Measurements from ENCODE around the gene GPC6. TPM values are rescaled to one million over a fixed set of nuclear protein-coding genes. Genes with fewer than 3 reads are reported as not detected.

The GPC6 gene
- total and polyA plus RNA-seq, 10 donors = 0.22 to 9.3 (median 4.5) TPM

GRCh38 chr13:93721483-93721882 lies 494.9 kb downstream of the GPC6 start:
- Histone ChIP-seq H3K9me3 (peaks cover 0 to 19% (median 7%) of the 10 kb centered on the region in 8 donors), H3K36me3 (no peaks in the 10 kb centered on the region), H3K27ac (no peak overlapping the region), H3K4me1 (no peaks in the 10 kb centered on the region), H3K4me3 (no peak overlapping the region), H3K27me3 (replicated peaks in 1 of 7) (no peaks in the 10 kb centered on the region)
- WGBS, 5 donors = 45 to 77% (median 52%) methylated on average over 3 of the region's 3 CpGs
- intact Hi-C loops (cut with DNase I; ENCODE audit: low total_unique reads) = no loop called here
- no peak for DNase-seq
- TF ChIP-seq POLR2A (IDR thresholded peaks at IDR 0.05) (no peak), POLR2AphosphoS5 (IDR thresholded peaks at IDR 0.05) (no peak), CTCF (IDR thresholded peaks at IDR 0.05 in 8 of 11, conservative IDR thresholded peaks at IDR 0.05 in 3 of 11) (no peak)

GRCh38 chr13:93723316-93723715 lies 496.7 kb downstream of the GPC6 start:
- no peak for DNase-seq
- Histone ChIP-seq H3K4me3 (no peak overlapping the region), H3K27ac (no peak overlapping the region), H3K27me3 (replicated peaks in 1 of 7) (no peaks in the 10 kb centered on the region), H3K4me1 (no peaks in the 10 kb centered on the region), H3K9me3 (peaks cover 0 to 13% (median 0%) of the 10 kb centered on the region in 8 donors), H3K36me3 (no peaks in the 10 kb centered on the region)
- 73 to 85% (median 78%) methylated on average over 3 of the region's 3 CpGs for WGBS, 5 donors
- no peak for TF ChIP-seq CTCF (IDR thresholded peaks at IDR 0.05 in 8 of 11, conservative IDR thresholded peaks at IDR 0.05 in 3 of 11)
- no peak for TF ChIP-seq POLR2A (IDR thresholded peaks at IDR 0.05)
- TF ChIP-seq POLR2AphosphoS5 (IDR thresholded peaks at IDR 0.05) = no peak
- intact Hi-C loops (cut with DNase I; ENCODE audit: low total_unique reads) = no loop called here

GRCh38 chr13:93724187-93724586 lies 497.6 kb downstream of the GPC6 start:
- 76 to 91% (median 84%) methylated on average over 1 of the region's 1 CpG for WGBS, 5 donors
- H3K4me3 ChIP-seq = no peak overlapping the region
- H3K36me3 ChIP-seq = no peaks in the 10 kb centered on the region
- intact Hi-C loops (cut with DNase I; ENCODE audit: low total_unique reads) = no loop called here
- no peak overlapping the region for H3K27ac ChIP-seq
- no peaks in the 10 kb centered on the region for H3K4me1 ChIP-seq
- TF ChIP-seq CTCF (IDR thresholded peaks at IDR 0.05 in 8 of 11, conservative IDR thresholded peaks at IDR 0.05 in 3 of 11) = no peak
- no peak for TF ChIP-seq POLR2A (IDR thresholded peaks at IDR 0.05)
- no peak for TF ChIP-seq POLR2AphosphoS5 (IDR thresholded peaks at IDR 0.05)
- peaks cover 0 to 7% (median under 1%) of the 10 kb centered on the region in 8 donors for H3K9me3 ChIP-seq
- no peak for DNase-seq
- no peaks in the 10 kb centered on the region for H3K27me3 ChIP-seq (replicated peaks in 1 of 7)

- Histone ChIP-seq H3K36me3 (no peaks in the 10 kb centered on the region), H3K9me3 (peaks cover 0 to 2% (median 0%) of the 10 kb centered on the region in 8 donors), H3K4me3 (no peak overlapping the region), H3K4me1 (no peaks in the 10 kb centered on the region), H3K27me3 (replicated peaks in 1 of 7) (no peaks in the 10 kb centered on the region), H3K27ac (no peak overlapping the region)
- no peak for TF ChIP-seq POLR2A (IDR thresholded peaks at IDR 0.05)
- TF ChIP-seq CTCF (IDR thresholded peaks at IDR 0.05 in 8 of 11, conservative IDR thresholded peaks at IDR 0.05 in 3 of 11) = no peak
- TF ChIP-seq POLR2AphosphoS5 (IDR thresholded peaks at IDR 0.05) = no peak
- WGBS, 5 donors = 84 to 92% (median 88%) methylated on average over 6 of the region's 6 CpGs
- intact Hi-C loops (cut with DNase I; ENCODE audit: low total_unique reads) = no loop called here
- DNase-seq = no peak
Measured at GRCh38 chr13:93726173-93726957, 499.8 kb downstream of the GPC6 start.
